Activated CD4-positive, alpha-beta T cell treated with anti-CD3 and anti-CD28 coated beads, Interleukin-2, Interleukin-6, amounts not matched to agents 100 ng/mL and 50 ng/mL, durations not matched to agents 16 hours and 8 hours (primary cell): ENCODE data around the gene ABCB9.
A peak's percentile ranks its signal among the peaks of the same experiment; 100 is the strongest.
"Not testable (repeated sequence)": the region's sequence is repeated elsewhere in the genome, so short reads cannot be mapped to it uniquely, and the experiment has no call there.

ENCODE experiments used
- DNase-seq: peaks from one replicate; pipeline ENCODE4 v3.0.0-alpha.2; 2020

Gene ABCB9

DNA sequence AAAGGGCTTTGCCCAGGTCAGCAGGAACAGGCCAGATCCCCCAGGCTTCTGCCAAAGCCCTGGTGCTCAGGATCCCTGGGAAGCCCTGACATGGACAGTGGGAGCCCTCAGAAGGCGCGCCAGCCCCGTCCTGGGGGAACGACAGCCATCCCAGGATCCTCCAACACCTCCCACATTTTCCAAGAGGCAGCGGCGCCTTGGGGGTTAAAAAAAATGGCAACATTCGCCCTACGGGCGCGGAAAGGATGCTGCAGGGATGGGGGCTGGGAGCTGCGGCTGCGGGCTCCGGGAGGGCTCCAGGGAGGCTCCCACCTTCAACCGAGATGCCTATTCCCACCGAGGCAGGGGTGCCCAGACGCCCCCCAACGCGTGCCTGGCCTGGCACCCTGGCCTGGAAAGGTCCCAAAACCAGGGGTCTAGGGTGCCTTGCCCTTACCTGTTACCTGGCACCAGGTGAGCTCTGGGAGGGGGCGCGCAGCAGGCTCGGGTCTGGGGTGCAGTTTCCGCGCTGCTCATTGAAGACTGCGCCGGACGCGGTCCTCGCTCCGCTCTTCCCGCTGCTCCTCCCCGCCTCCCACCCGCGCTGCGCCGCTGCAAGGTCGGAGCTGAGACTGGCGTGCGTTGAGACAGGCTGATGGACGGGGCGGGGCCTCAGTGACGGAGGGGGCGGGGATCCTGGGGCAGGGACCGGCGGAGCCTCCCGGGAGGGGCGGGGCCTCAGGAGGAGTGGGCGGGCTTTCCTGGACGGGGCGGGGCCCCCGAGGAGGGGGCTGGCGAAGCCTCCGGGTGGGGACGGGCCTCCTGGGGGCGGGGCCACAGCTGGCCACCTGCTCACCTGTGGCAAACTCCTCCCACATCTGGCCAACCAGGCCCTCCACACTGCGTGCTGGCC lies at the start of gene ABCB9:
TSS of gene ABCB9 (minus strand) at position 613 of the 892 bp plus-strand sequence. CDS start 6,228 bp downstream, outside the sequence.
- DNase-seq, result peak; percentile 95

DNA sequence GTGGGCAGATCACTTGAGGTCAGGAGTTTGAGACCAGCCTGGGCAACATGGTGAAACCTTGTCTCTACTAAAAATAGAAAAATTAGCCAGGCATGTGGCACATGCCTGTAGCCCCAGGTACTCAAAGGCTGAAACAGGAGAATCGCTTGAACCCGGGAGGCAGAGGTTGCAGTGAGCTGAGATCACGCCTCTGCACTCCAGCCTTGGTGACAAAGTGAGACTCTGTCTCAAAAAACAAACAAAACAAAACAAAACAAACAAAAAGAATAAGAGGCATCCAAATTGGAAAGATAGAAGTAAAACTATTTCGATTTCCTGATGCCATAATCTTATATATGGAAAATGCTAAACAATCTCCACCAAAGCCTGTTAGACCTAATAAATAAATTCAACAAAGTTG lies 48.2 kb upstream of the ABCB9 start:
- DNase-seq, result not testable (repeated sequence)

DNA sequence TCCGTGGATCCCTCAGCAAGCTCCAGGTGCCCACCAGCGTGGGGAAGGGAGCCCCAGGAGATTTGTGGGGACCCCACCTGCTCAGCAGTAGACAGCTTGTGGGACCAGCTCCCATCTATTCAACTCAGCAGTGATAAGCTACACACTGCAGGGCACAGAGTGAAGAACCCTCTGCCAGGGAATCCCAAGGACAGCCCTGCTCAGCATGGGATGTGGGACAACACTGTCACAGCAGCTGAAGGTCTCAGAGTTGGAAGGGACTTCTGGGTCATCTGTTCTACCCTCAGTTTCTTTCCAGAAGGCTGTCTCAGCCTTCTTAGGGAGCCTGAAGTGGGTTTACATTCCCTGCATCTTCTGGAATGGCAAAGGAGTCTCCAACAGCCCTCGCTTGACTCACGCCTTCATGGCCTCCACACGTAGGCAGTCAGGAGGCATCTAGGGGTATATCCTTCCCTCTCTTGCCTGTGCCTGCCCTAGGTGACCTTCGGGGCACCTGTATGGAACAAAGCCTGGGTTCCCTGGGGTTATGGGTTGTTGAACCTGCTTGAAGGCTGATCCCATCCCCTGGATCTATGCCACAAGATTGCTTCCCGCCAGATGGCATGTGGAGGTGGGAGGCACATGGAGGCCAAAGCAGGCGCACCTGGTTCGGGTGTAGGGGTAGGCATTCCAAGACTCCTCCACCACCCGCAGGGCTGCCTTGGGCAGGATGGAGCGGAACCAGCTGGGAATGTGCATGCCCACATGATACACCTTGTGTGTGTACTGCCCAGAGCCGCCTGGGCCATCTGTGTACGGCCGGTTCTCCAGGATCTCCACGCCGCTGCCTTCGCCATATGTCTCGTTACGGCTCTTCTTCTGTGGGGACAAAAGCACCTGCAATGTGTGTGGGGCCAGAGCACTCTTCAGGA lies 47.2 kb upstream of the ABCB9 start:
- no peak for DNase-seq

DNA sequence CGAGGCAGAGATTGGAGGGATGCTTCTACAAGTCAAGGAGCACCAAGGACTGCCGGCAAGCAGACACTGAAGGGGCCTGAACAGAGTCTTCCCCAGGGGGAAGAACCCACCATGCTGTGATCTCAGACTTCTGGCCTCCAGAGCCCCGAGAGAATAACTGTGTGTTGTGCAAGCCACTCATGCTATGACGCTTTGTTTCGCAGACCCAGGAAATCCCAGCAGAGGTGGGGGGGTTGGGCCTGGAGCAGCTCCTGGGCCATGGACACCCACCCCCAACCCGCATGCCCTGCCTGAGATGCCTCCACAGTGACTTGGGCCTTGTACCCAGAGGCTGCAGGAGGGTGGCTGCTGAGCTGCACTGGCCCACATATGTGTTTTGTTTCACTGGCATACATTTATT lies 45.4 kb upstream of the ABCB9 start:
- DNase-seq, result no peak

DNA sequence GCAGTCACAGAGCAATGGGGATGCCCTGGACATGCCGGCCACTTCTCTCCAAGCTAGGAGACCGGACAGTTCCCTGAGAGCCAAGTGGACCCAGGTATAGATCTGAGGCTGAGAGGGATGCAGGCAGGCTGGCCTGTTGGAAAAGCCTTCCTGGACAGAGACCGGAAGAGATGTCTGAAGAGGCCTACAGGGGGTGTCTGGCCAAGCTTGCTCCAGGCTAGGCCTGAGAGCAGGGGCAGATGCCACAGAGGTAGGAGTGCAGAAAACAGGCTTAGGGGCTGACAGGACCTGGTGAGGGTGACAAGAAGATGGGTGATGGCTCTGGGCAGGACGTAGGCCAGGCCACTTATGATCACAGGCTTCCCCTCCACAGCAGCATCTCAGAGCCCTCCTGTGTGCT lies 44.4 kb upstream of the ABCB9 start:
- no peak for DNase-seq

DNA sequence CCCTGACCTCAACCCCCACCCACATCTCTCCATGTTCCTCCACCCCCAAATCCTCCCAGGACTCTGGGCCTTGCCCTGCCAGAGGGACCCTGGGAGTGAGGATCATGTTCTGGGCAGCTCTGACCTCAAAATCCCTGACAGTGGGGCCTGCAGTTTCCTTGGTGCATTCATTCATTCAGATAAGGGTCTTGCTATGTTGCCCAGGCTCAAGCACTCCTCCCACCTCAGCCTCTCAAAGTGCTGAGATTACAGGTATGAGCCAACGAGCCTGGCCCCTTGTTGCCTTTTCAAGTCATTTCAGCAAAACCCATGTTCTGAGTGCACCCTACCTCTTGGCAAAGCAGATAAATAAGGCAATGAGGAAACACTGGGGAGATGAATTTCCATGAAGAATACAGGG lies 43.8 kb upstream of the ABCB9 start:
- DNase-seq, result no peak

DNA sequence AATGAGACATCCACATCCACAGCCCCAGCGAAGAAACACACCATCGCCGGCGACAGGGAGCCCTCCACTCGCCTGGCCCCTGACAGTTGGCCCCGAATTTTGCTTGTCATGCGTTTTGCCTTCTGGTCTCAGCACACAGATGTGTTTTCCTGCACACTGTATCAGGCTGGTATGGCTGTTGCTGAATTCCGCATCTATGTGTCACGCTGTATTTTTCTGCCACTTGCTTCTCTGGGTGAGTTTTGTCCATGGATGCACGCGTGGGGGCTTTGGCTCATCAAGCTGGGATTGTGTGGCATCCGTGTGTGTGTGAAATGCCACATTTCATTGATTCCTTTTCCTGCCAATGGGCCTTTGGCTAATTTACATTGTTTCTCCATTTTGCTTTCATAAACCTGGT lies 40.7 kb upstream of the ABCB9 start:
- no peak for DNase-seq

DNA sequence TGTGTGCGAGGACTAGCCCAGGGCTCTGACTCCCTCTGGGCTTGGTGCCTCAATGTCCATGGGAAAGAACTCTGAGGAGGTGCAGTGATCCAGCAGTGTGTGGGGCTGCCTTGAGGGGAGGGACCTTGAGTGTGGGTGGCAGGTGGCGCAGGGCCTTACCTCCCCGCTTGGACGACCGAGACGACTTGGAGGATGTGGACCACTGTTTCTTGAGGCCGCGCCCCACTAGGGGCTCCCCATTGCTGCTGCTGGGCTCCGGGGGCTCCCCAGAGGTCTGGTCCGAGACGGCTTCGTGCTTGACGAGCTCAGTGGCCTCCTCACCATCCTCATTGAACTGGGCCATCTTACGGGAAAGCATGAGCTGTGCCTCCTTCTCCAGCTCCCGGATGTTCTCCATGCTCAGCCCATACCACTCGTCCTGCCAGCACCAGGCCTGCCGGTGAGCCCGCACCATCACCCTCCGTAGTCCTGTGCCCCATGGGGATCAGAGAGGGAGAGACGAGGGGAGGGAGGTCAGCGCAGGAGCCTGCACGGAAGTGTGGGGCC lies 38.9 kb upstream of the ABCB9 start:
- no peak for DNase-seq

DNA sequence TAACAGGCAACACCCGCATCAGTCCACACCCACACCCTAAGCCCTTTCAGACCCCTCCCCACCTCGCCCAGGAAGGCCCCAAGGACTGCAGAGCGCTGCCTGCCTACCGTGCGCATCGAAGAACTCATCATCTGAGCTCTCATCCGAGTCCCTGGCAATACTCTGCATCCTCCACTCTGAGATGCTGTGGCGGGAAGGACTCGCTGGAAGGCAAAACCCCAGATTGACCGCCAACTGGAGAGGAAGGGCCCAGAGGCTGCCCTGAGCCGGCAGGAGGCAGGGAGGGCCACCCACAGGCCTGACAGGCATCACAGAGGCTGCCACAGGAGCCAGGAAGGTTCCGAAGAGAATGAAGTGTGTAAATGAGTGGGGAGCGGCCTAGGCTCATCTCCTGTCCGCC lies 38.0 kb upstream of the ABCB9 start:
- DNase-seq, result no peak

DNA sequence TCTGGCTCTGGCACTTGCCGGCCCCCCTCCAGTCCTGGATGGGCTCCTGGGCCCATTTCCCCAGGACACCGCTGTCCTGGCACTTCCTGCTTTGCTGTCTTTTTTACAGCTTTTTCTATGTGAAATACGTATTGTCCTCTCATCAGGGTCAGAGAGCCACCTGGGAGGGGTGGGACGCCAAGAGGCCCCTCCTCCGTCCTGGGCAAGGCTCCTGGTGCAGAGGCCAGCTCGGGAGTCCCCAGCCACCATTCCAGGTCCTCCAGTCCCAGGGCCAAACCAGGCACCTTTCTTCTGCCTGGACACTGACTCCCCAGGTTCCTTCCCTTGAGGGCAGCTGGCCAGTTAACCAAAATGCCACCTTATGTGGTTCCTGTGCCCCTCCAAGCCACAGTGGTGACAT lies 37.0 kb upstream of the ABCB9 start:
- DNase-seq, result no peak

DNA sequence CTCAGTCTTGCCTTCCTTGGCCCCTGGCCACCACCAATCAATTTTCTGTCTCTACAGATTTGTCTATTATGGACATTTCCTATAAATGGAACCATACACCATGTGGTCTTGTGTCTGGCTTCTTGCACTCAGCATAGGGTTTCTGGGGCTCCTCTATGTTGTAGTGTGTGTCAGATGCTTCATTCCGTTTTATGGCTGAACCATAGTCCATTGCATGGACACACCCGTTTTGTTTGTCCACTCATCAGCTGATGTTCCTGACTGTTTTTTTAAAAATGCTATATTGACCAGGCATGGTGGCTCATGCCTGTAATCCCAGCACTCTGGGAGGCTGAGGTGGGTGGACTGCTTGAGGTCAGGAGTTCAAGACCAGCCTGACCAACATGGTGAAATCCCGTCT lies 35.2 kb upstream of the ABCB9 start:
- no peak for DNase-seq

DNA sequence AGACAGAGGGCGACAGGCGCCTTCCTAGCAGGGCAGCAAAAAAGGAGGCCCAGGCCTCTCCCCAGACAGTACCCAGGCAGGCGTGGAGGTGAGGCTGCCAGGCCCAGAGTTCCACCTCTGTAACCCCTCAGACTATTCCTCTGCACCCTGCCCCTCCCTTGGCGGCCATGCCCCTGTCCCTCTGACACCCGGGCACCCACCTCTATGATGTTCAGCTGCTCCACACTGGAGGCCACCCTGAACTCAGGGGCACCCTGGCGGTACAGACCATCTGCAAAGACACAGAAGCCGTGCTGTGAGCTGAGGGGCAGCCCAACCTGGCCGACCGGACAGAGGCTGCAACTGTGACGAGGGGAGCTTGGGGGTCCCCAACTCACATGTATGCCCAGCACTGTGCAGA lies 34.3 kb upstream of the ABCB9 start:
- DNase-seq, result no peak

DNA sequence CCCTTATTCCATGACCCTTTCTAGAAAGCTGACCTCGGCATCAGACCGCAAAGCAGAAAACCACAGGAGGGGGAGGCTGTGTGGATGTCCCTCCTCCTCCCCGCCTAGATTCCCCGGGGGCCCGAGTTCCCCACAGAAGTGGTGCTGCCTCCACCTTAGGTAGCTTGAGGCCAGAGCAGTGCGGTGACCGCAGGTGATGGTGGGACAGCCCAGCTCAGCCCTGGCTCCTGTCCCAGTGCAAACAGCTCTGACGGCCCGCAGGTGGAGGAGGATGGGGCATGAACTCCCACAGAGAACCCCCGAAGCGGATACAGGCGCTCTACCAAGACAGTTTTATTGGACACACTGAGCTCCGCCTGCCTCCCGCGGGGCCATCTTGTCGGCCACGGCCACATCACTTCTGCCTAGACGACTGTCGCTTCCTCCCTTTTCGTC lies 33.7 kb upstream of the ABCB9 start:
- DNase-seq, result no peak

DNA sequence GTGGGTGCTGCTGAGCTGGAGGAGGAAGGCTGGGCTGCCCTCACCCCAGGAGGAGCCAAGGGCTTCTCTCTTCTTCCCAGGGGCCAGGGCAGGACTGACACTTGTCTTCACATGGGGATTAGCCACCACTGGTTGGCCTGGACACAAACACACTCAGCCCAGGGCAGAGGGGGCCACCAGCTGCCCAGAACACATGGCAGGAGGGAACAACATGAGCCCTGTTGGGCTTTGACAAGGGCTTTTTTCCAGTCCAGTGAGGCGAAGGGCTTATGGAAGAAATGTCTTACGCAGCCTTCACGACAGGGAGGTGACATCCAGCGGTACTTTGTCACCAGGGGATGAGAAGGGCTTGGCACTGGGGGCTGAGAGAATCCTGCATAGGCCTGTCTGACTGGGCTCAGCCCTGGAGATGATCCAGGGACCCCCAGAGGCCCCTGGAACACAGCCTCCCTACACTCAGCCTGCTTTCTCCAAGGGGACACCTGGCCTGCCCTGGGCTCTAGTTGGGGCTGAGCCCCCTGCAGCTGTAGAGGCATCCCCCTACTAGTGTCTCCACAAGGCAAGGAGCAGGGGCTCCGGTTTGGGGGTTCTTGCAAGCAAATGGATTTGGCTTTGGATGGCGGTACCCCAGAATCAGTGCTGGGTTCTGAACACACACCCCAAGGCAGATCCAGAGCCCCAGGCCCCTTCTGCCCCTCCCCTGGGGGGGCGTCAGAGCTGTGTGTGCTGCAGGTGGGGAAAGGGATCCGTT lies 33.1 kb upstream of the ABCB9 start:
- DNase-seq, result no peak

DNA sequence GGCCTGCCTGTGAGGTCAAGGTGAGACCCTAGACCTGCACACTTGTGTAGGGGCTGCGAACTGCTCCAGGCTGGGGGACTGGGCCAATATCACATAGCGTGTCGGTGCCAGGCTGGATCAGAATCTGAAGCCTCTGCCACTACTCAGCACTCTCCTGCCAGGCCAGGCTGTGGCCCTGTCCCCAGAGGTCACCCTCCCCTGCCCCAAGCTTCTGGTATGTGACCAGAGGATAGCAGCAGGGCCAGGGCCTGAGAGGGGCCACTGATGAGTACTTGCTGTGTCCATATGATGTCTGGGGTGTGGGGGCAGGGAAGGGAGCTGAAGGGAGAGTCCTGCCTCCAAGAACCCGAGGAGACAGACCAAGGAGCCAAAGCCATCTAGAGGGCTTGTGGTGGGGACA lies 32.1 kb upstream of the ABCB9 start:
- no peak for DNase-seq

DNA sequence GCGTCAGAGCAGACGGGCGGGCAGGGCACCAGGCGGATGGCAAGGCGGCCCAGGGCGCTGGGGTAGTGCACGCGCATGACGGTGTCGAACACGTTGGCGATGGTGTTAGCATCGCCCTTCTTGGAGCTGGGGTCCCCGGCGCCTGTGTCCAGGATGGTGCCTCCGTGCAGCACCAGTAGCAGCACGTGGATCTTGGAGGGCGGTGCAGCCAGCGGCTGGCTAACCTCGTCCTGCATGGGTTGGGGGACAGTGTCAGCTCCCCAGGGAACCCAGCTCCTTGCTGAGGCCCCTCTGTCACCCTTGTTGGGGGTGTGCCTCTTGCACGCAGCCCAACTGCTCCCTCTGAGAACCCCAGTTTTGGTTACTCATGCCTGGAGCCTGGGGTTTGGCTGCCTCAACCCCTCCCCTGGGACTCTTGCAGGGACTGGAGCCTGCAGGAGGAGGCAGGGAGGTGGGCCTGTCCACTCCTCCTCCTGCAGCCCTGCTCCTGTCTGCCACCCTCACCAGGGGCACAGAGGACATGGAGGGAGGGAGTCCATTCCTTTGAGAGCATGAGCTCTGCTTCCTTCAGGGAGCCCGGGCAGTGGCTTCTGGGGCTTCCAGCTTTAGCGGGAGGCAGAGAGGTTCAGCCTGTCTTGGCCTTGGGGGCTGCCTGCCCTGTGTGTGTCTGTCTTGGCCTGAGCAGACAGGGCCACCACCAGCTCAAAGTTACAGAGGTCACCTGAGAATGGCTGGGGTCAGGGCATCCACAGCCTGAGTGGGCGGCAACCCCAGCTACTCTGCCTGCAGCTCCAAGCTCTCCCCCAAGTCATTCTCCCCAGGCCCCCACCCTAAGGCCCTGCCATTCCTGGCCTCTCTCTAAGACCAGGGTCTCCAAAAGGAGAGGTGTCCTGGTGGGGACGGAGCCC lies 31.3 kb upstream of the ABCB9 start:
- DNase-seq, result no peak

DNA sequence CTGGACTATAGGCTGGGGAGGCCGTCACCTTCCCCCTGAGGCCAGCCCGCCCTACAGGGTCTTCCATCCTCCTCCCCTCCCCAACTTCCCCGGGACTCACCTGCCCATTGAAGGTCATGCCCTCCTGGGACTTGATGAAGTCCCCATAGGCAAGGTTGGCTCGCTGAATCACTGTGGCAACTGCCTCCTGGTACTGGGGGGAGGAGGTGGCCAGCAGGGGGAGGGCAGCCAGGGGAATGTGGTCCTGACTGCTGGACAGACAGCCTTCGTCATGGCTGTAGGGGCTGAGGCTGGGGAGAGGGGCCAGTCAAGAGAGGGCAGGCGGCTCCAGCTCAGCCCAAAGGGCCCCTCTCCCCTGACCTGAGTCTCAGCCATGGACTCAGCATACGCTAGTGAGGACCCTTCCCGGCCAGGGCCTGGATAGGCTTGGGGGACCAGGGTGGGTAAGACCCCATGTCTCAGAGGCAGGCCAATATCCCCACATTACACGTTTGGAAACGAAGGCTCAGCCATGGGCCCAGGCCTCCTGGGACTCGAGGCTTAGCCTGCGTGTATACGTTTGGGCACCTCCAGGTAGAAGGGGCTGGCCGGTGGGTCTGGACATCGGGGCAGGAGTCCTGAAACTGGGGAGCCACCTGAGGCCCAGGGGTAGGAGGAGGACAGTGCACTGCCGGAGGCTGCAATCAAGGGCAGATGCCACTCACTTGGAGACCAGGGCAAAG lies 30.5 kb upstream of the ABCB9 start:
- no peak for DNase-seq

DNA sequence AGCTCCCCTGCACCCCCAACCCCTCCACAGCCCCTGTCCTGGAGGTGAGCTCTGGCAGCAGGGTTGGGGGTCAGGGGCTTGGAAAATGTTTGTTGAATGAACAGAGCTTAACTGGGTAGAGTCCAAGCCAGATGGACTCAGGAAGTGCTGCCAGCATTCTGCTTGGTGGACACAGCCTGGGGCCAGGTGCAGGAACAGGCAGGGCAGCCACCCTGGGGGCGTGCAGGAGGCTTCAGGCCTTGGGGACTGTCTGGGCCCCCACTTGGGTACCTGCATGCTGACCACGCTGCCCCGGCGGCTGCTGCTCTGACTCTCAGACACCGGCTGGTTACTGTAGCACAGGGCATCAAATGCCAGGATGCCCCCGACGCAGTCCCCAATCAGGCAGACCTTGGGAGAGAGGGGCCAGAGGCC lies 29.9 kb upstream of the ABCB9 start:
- DNase-seq, result no peak

DNA sequence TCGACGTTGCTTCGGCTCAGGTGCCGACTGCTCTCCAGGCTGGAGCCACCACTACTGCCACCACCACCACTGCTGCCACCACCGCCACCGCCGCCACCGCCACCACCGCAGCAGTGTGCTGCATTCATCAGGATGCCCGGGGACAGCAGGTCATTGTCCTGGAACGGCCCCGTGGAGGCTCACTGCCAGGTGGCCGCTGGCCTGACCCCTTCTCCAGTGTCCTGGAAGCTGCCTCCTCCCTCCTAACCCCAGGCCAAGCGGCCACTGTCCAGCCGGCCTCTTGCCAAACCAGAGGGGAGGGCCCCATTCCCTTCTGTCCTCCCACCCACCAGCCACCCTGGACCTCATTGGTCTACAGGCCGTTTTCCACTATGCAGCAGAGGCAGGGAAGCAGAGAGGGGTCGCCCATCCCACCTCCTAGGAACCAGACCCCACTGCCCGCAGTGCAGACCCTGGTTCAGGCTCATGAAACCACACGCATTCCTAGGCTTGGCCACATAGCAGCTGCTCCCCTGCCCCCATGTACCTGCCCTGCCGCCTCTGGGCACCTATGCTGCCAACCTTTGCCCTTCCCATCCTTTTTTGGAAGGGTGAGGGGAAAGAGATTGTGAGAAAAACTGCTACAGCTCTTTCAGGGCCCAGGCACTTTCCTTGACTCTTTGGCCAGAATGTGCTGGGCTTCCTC lies 29.4 kb upstream of the ABCB9 start:
- DNase-seq, result no peak

DNA sequence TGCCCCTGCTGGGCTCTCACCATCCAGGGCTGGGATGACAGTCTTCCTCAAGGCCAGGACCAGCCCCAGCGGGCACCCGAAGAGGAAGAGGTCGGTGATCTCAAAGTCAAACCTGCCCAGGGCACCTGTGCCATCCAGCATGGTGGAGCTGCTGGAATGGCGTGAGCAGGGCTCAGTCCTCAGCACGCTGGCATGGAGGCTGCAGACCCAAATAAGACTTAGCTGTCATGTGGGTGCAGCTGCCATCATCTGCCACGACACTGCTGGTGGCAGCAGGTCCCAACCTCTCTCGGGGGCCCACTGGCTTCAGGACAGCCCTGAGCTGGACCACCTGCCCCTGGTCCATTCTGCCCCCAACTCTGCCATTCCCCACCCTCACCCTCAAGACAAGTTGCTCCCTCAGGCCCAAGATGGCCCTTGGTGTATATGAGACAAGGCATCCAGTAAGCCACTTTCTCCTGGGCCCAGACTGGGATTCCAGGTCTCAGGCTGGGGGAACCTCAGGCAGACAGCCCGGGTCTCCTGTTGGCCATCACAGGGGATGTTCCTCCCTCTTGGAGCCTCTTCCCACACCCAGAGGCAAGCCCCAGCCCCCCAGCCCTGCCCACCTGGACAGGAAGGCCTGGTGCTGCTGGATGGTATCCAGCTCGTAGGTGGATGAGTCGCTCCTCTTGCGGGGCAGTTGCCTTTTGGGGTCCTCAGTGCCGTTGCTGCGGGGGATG lies 28.7 kb upstream of the ABCB9 start:
- no peak for DNase-seq
